ENCODE data around the gene DDX4. TPM values are rescaled to one million over a fixed set of nuclear protein-coding genes. Genes with fewer than 3 reads are reported as not detected.
"Not testable (repeated sequence)": the region's sequence is repeated elsewhere in the genome, so short reads cannot be mapped to it uniquely, and the experiment has no call there.

Gene DDX4
- total and polyA plus RNA-seq, 8 donors = 0.04 to 0.48 (median 0.11) TPM; not detected in 3

DNA sequence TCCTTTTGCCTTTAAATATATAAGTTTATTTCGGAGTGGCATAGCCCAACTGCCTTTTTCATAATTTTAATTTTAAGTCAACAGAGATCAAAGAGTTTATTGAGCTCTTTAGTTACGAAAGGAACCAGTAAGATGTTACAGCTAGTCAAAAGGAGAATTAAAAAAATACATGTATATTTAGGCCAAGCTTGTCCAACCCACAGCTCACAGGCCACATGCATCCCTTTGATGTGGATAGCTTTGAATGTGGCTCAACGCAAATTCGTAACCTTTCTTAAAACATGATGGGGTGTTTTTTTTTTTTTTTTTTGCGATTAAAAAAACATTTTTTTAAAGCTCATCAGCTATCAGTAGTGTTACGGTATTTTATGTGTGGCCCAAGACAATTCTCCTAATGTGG lies 63.1 kb downstream of the DDX4 start:
- no peak overlapping the region for H3K4me3 ChIP-seq
- no peaks in the 10 kb centered on the region for H3K9me3 ChIP-seq
- H3K4me1 ChIP-seq = no peaks in the 10 kb centered on the region
- no peak overlapping the region for H3K27ac ChIP-seq
- TF ChIP-seq CTCF (IDR thresholded peaks at IDR 0.05) = no peak
- DNase-seq (no peak), ATAC-seq (no peak)
- H3K27me3 ChIP-seq = no peaks in the 10 kb centered on the region
- H3K36me3 ChIP-seq = no peaks in the 10 kb centered on the region
- intact Hi-C loops (cut with DNase I) = no loop called here

DNA sequence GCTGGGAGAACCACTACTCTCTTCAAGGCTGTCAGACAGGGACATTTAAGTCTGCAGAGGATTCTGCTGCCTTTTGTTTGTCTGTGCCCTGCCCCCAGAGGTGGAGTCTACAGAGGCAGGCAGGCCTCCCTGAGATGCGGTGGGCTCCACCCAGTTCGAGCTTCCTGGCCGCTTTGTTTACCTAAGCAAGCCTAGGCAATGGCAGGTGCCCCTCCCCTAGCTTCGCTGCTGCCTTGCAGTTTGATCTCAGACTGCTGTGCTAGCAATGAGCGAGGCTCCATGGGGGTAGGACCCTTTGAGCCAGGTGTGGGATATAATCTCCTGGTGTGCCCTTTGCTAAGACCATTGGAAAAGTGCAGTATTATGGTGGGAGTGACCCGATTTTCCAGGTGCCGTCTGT lies 71.0 kb downstream of the DDX4 start:
- H3K4me3 ChIP-seq; H3K36me3 ChIP-seq; intact Hi-C loops (cut with DNase I); H3K27me3 ChIP-seq; H3K27ac ChIP-seq; ATAC-seq; DNase-seq; H3K4me1 ChIP-seq: not testable (repeated sequence)
- peaks cover 0 to 17% of the 10 kb centered on the region in 2 donors for H3K9me3 ChIP-seq

DNA sequence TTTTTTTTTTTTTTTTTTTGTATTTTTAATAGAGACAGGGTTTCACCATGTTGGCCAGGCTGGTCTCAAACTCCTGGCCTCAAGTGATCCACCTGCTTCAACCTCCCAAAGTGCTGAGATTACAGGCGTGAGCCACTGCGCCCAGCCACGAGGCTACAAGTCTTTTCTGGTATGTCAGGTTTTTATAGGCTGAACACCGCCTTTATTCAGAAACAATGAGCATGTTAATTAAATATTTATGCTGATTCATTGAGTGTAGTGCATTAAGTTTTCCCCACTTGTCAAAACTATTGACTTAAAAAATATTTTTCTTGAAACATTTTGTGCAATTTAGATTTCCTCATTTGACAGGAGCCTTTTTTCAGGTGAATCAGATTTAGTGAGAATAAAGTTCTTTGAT lies 78.1 kb downstream of the DDX4 start:
- H3K27me3 ChIP-seq; H3K9me3 ChIP-seq; H3K4me3 ChIP-seq; intact Hi-C loops (cut with DNase I); H3K27ac ChIP-seq; DNase-seq; ATAC-seq; H3K4me1 ChIP-seq; H3K36me3 ChIP-seq: not testable (repeated sequence)

GRCh38 chr5:55816342-55816741 lies 78.5 kb downstream of the DDX4 start:
- intact Hi-C loops (cut with DNase I) = no loop called here
- no peaks in the 10 kb centered on the region for H3K9me3 ChIP-seq
- peaks cover 0 to 10% of the 10 kb centered on the region in 2 donors for H3K27me3 ChIP-seq
- no peak for ATAC-seq
- DNase-seq = peak in 1 of 4 donors; percentile 38
- no peak for TF ChIP-seq CTCF (IDR thresholded peaks at IDR 0.05)
- no peaks in the 10 kb centered on the region for H3K4me1 ChIP-seq
- no peak overlapping the region for H3K27ac ChIP-seq
- no peaks in the 10 kb centered on the region for H3K36me3 ChIP-seq
- H3K4me3 ChIP-seq = no peak overlapping the region

DNA sequence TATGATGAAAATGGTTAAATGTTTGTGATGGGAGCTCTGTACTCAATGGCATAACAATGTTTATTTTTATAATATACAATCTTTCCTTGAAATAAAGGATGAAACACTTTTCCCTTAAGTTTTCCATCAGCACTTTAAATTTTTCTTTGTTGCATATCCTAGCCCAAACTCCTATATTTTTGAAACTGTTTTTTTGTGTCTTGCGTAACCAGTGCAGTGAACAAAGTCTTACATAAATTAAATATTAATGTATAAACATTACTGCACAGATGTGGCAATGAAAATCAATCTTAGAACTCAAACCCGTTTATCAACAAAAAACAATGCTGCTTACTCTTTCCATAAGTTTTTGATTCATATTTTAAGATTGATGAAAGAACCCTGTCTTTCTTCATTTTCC lies 79.2 kb downstream of the DDX4 start:
- no peak for ATAC-seq

GRCh38 chr5:55820488-55820887 lies 82.6 kb downstream of the DDX4 start:
- intact Hi-C loops (cut with DNase I) = no loop called here
- Histone ChIP-seq H3K4me3 (no peak overlapping the region), H3K27ac (no peak overlapping the region), H3K4me1 (peaks cover 0 to 6% of the 10 kb centered on the region in 2 donors), H3K27me3 (peaks cover 6 to 28% of the 10 kb centered on the region in 2 donors), H3K9me3 (no peaks in the 10 kb centered on the region), H3K36me3 (no peaks in the 10 kb centered on the region)
- no peak for ATAC-seq
- TF ChIP-seq CTCF (IDR thresholded peaks at IDR 0.05) = no peak
- DNase-seq = no peak

More for the DNA sequence above, 79.2 kb downstream of the DDX4 start:
- intact Hi-C loops (cut with DNase I) = no loop called here
- H3K4me3 ChIP-seq = no peak overlapping the region
- H3K4me1 ChIP-seq = peaks cover 0 to 4% of the 10 kb centered on the region in 2 donors
- H3K27me3 ChIP-seq = peaks cover 0 to 17% of the 10 kb centered on the region in 2 donors
- no peaks in the 10 kb centered on the region for H3K36me3 ChIP-seq
- DNase-seq = peak in 1 of 4 donors; percentile 28
- no peak for TF ChIP-seq CTCF (IDR thresholded peaks at IDR 0.05)
- H3K9me3 ChIP-seq = no peaks in the 10 kb centered on the region
- H3K27ac ChIP-seq = no peak overlapping the region
